HG03175 (cell line): Measurements from ENCODE around the gene TRAFD1.
"Not testable (repeated sequence)": the region's sequence is repeated elsewhere in the genome, so short reads cannot be mapped to it uniquely, and the experiment has no call there.

Experiments used
- ATAC-seq: cut with Tn5 transposase; IDR thresholded peaks from one replicate; pipeline ENCODE4 v1.9.1; 2021; ENCODE audit warnings: mild to moderate bottlenecking, moderate library complexity; ENCODE audit not compliant: unreplicated experiment

The TRAFD1 gene

DNA sequence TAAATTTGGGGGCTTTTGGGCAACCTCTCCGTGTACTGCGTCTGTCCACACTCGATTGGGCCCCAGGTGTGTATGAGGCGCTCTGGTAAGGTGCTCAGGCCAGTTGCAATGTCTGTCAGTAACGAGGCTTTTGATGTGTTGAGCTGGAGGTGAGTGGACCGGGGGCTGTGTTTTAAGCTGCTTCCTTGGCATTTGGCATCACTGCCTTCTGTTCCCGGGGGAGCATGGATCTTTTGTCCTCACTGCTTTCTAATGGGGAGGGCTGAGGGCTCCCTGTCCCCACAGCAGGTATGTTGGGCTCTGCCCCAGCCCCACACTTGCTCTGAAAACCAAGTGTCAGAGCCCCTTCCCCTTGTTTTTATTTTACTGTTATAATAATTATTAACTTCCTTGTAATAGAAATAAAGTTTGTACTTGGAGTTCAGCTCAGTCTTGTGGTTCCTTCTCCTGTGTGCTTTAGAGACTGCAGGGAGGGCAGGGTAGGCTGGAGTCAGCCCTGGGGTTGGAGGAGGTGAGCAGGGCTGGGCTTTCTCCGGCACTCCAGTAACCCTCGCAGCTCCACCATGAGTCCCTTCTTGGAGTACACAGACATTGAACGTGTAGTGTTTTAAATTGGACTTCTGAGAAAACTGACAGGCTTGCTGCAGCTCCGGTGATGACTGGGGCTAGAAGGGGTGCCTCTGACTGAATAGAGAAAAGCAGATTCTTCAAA lies 28.0 kb downstream of the TRAFD1 start:
- no peak for ATAC-seq

DNA sequence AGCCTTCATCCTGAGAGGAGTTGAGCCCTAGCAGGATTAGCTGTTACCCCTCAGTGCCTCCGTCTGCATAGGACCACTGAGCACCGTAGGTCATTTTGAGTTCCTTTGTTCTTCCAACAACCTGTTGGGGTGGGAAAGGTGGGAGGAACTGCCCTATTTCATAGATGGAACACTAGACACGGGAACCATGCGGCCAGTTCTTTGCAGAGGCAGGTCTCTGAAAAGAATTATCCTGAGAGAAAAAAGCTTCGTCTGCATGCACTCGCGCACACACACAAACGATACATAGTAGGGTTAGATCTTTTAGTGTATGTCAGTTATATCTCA lies 28.5 kb downstream of the TRAFD1 start:
- ATAC-seq = no peak

GRCh38 chr12:112158461-112159145 lies 33.2 kb downstream of the TRAFD1 start:
- not testable (repeated sequence) for ATAC-seq

DNA sequence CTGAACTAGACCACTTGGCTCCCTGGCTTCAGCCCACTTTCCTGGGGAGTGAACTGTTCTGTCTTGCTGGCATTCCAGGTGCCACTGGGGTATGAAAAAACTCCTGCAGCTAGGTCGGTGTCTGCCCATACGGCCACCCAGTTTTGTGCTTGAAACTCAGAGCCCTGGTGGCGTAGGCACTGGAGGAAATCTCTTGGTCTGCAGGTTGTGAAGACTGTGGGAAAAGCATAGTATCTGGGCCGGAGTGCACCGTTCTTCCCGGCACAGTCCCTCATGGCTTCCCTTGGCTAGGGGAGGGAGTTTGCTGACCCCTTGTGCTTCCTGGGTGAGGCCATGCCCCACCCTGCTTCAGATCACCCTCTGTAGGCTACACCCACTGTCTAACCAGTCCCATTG lies 33.8 kb downstream of the TRAFD1 start:
- no peak for ATAC-seq

GRCh38 chr12:112160611-112161010 lies 35.3 kb downstream of the TRAFD1 start:
- no peak for ATAC-seq

- no peak for ATAC-seq
These were observed 36.4 kb downstream of the TRAFD1 start for GRCh38 chr12:112161711-112162110.

- ATAC-seq = no peak
These were observed 37.0 kb downstream of the TRAFD1 start for GRCh38 chr12:112162241-112162790.

DNA sequence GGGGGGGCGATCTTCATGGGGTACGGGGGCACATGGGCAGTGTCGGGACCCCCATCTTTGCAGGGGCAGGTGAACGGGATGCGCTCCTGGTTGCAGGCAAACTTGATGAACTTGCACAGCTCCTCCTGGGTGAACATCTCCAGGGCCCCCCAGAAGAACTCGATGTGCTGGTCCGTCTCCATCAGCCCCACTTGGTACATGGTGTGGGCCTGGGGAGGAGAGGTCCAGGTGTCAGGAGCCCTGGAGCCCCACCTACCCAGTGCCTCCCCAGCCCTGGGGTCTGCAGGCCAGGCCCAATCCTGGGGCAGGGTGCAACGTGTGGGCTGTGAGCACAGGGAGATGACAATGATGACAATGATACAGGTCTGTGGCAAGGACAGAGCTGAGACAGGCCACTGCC lies 37.7 kb downstream of the TRAFD1 start:
- no peak for ATAC-seq

DNA sequence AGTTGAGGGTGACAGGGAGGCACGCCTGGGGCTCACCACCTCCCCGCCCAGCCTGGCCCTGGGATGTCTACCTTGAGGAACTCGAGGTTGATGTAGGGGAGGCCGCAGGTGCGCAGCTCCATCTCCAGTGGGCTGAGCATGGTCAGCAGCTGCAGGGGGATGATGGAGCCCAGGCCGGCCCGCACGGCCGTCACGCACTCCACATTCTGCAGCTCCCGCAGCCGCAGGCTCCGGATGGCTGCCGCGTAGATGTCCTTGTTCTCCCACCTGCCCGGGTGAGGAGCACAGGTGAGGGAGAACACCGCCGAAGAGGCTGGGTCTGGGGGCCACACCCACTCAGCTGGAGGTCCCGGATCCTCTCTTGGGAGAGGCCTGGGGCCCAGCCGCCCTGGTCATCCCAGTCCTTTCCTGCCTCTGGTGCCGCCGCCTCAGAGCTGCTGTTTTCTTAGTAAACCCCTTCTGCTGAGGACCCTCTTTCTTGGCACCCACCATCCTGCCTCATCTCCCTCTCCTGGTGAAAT lies 38.2 kb downstream of the TRAFD1 start:
- no peak for ATAC-seq

DNA sequence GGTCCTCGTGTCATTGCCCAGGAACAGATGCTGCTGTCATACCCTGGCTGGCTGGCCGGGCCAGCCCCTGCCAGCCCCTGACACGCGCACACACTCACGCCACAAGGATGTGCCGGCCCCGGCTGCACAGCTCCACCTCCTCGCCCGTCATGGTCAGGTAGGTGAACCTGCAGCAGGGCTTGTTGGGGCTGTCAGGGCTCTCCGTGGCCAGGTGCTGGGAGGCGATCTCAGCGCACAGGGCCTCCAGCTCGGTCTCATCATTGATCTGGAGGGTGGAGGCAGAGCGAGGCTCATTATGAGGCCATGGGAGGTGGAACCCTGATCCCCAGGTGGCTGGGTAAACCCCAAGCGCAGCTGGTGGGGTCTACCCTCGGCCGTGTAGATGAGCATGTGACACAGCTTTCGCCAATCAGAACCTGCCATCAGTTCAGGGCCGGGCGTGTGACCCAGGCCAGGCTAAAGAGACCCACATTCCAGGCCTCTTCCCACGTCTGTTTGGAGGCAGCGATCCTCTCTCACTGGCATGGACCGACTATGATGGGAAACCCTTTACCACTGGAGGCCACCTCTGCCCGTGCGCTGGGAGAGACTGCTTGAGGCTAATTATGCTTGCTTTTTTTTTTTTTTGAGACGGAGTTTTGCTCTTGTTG lies 38.8 kb downstream of the TRAFD1 start:
- no peak for ATAC-seq

DNA sequence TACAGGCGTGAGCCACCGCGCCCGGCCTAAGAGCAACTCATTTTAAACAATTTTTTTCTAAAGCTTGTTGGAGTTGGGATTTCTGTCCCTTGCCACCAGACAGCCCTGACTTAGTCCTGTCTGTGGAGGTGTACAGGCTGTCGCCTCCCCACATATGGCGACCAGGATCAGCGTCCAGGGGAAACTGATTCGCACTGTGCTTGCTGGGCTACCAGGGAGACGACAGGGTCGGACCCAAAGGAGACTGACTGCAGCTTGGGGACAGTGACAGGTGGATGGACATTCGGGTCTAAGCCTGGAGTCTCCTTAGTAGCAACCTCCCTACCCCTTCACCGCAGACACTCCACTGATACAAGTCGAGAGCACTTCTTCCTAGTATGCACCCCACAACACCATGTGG lies 40.3 kb downstream of the TRAFD1 start:
- ATAC-seq = no peak

DNA sequence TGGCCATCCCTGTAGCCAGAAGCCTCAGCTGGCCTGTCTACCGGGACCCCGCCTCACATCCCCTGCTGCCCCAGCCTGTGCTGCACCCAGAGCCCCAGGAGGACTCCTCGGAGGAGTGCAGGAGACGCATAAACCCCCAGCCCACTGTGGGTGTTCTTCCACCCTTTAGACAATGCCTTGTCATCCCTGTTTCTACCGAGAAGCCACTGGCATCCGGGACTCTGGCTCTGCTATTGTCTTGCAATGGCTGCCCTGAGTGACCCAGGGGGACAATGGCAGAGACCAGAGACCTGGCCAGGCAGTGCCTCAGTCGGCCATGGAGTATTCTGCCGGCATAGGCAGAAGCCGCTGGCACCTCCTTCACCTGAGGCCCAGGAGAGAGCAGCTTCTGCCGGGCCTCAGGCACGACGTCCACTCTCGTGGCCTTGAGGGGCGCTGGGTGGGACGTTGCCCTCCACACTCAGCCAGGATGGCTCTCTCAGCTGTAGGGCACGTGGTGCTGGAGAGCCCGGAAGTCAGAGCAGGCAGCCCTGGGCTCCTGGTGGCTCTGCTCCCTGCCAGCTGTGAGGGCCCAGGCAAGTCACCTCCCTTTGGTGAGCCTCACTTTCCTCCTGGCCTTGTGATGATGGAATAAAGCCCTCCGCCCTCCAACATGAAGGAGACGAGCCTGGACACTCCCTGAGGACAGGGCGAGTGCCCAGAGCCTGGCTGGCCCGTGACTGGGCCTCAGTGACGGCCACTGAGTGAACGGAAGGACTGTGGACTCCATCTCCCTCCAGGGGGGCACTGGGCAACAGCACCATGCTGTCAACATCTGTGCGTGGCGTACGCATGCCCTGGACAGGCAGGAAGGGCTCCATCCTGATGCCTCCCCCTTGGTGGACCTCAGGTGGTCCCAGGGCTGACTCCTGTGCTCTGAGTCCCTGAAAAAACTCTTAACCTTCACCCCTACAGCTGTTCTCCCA lies 41.0 kb downstream of the TRAFD1 start:
- no peak for ATAC-seq

- ATAC-seq = no peak
These were observed 41.7 kb downstream of the TRAFD1 start for GRCh38 chr12:112167031-112167461.

GRCh38 chr12:112167718-112168525 lies 42.6 kb downstream of the TRAFD1 start:
- ATAC-seq = no peak

GRCh38 chr12:112168561-112168971 lies 43.2 kb downstream of the TRAFD1 start:
- ATAC-seq = no peak

DNA sequence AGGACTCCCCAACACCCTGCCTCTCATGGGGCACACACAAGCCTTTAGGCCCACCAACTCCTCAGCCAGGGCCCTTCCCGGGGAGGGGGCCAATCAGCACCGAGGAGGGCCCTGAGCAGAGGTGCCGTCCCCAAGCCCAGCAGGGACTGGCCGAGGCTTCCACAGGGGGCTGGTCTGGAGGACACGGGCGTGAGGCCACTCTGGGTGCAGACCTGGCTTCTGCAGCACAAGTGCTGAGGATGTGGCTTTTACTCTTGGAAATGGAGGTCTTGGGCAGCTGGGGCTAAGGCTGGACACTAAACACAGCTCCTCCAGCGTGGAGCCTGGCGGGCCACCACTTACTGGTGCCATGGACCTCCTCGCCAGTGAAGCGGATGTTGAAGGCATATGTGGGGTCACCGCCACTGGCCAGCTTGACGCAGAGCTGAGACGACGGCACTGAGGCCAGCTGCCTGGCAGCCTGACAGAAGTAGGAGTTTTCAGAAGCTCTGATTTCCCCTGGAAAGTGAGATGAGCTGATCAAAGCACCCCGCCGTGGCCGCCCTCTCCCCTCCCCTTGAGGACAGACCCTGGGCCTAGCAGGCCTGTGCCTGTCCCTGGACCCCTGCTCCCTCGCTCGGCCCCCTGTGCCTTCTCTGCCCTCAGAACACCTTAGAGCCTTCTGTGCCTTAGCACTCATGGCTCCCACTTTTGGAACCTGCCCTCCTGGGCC lies 44.0 kb downstream of the TRAFD1 start:
- ATAC-seq = no peak

DNA sequence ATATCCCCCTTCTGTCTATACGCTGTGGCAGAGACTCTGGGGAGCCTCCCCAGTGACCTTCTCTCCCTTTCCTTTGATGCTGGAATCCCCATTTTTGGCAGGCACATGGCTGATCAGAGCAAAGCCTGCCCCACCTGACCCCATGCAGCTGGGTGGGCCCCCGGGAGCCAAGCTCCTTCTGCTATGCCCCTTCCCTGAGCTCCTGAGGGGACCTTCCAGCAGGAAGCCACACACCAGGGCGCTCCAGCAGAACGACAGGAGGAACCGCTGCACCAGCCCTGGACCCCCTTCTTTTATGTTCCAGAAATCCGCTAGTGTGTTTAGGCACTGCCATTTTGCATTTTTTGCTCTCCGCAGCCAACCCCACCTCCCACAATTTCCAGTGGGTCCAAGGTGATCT lies 44.6 kb downstream of the TRAFD1 start:
- ATAC-seq = no peak

DNA sequence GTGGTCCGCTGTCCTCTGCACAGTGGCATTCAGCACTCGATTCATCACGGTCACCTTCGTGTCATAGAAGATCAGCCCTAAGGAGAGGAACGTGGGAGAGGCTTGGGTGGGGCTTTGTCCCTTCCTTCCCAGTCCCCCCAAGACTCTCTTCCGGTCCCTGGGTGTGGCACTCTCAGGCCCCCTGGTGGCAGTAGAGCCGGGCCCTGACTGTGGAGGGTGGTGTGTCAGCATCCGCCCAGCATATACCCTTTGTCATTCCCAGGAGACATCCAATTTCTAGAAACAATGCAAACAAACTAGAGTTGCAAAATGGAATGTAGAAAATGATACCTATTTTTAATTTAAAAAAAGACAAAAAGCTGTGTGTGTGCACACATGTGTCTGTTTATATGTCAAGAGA lies 45.0 kb downstream of the TRAFD1 start:
- no peak for ATAC-seq

- no peak for ATAC-seq
These were observed 45.7 kb downstream of the TRAFD1 start for GRCh38 chr12:112170971-112171596.
